T-helper 1 cell treated with Interleukin-12 subunit alpha and Interleukin-12 subunit beta and Interleukin-4 antibody, amounts not matched to agents 30 μg/mL and 1 μg/mL, for 36 hours (primary cell): ENCODE data around the gene ABHD1.
"Not testable (repeated sequence)": the region's sequence is repeated elsewhere in the genome, so short reads cannot be mapped to it uniquely, and the experiment has no call there.

Experiments used
- H3K27ac Mint-ChIP-seq: one replicate; pipeline ENCODE4 v1.8.0; 2021; ENCODE audit warnings: mild to moderate bottlenecking, mixed read lengths
- H3K27me3 Mint-ChIP-seq: one replicate; pipeline ENCODE4 v1.8.0; 2021; ENCODE audit warnings: low read depth, mixed read lengths
- H3K36me3 Mint-ChIP-seq: one replicate; pipeline ENCODE4 v1.8.0; 2021; ENCODE audit warnings: low read depth, mixed read lengths
- H3K4me1 Mint-ChIP-seq: one replicate; pipeline ENCODE4 v1.8.0; 2021; ENCODE audit warnings: low read depth, mixed read lengths
- H3K4me3 Mint-ChIP-seq: one replicate; pipeline ENCODE4 v1.8.0; 2021; ENCODE audit warnings: mild to moderate bottlenecking, moderate library complexity, mixed read lengths
- H3K9me3 Mint-ChIP-seq: one replicate; pipeline ENCODE4 v1.8.0; 2021; ENCODE audit warnings: mixed read lengths

Gene ABHD1

GRCh38 chr2:27117995-27118524, 5.6 kb upstream of the ABHD1 start:
- no peak overlapping the region for H3K27ac Mint-ChIP-seq
- H3K4me3 Mint-ChIP-seq = no peak overlapping the region
- H3K4me1 Mint-ChIP-seq = peaks cover 5% of the 10 kb centered on the region
- no peaks in the 10 kb centered on the region for H3K36me3 Mint-ChIP-seq
- no peaks in the 10 kb centered on the region for H3K9me3 Mint-ChIP-seq
- peaks cover 59% of the 10 kb centered on the region for H3K27me3 Mint-ChIP-seq

GRCh38 chr2:27118525-27119329, 4.9 kb upstream of the ABHD1 start, which contains the start of gene CGREF1:
Gene CGREF1 (minus strand): TSS chr2:27119128. CDS start chr2:27104366, 14,762 bp downstream.
- peak within 1 kb of the TSS; percentile 67 for H3K4me3 Mint-ChIP-seq
- H3K27me3 Mint-ChIP-seq = peaks cover 62% of the 10 kb centered on the region
- H3K27ac Mint-ChIP-seq = no peak within 1 kb of the TSS

GRCh38 chr2:27119330-27119670, 4.3 kb upstream of the ABHD1 start:
- Mint-ChIP-seq H3K27me3 (peaks cover 60% of the 10 kb centered on the region), H3K4me3 (peak overlapping the region; percentile 67), H3K4me1 (peaks cover 11% of the 10 kb centered on the region)
- H3K36me3 Mint-ChIP-seq, H3K9me3 Mint-ChIP-seq, H3K27ac Mint-ChIP-seq: not testable (repeated sequence)

More at GRCh38 chr2:27118525-27119329, 4.9 kb upstream of the ABHD1 start, which contains the start of gene CGREF1:
- Mint-ChIP-seq H3K36me3 (no peaks in the 10 kb centered on the region), H3K9me3 (no peaks in the 10 kb centered on the region), H3K4me1 (peaks cover 9% of the 10 kb centered on the region)

- Mint-ChIP-seq H3K36me3 (no peaks in the 10 kb centered on the region), H3K9me3 (no peaks in the 10 kb centered on the region), H3K27ac (no peak overlapping the region), H3K4me3 (no peak overlapping the region), H3K27me3 (peaks cover 54% of the 10 kb centered on the region), H3K4me1 (peaks cover 11% of the 10 kb centered on the region)
Observed at GRCh38 chr2:27121906-27122305, 1.7 kb upstream of the ABHD1 start.

GRCh38 chr2:27122791-27123190, 824 bp upstream of the ABHD1 start:
- no peaks in the 10 kb centered on the region for H3K36me3 Mint-ChIP-seq
- H3K4me1 Mint-ChIP-seq = peaks cover 11% of the 10 kb centered on the region
- H3K27me3 Mint-ChIP-seq = peaks cover 49% of the 10 kb centered on the region
- H3K27ac Mint-ChIP-seq = no peak overlapping the region
- no peaks in the 10 kb centered on the region for H3K9me3 Mint-ChIP-seq
- peak overlapping the region; percentile 90 for H3K4me3 Mint-ChIP-seq

GRCh38 chr2:27125104-27125503, 1.5 kb downstream of the ABHD1 start:
- H3K4me3 Mint-ChIP-seq = no peak overlapping the region
- peaks cover 7% of the 10 kb centered on the region for H3K4me1 Mint-ChIP-seq
- peaks cover 8% of the 10 kb centered on the region for H3K36me3 Mint-ChIP-seq
- H3K9me3 Mint-ChIP-seq = no peaks in the 10 kb centered on the region
- H3K27ac Mint-ChIP-seq = no peak overlapping the region
- H3K27me3 Mint-ChIP-seq = peaks cover 30% of the 10 kb centered on the region

GRCh38 chr2:27126252-27126710, 2.7 kb downstream of the ABHD1 start:
- H3K27me3 Mint-ChIP-seq = peaks cover 21% of the 10 kb centered on the region
- H3K4me1 Mint-ChIP-seq = peaks cover 7% of the 10 kb centered on the region
- no peaks in the 10 kb centered on the region for H3K9me3 Mint-ChIP-seq
- no peak overlapping the region for H3K27ac Mint-ChIP-seq
- H3K36me3 Mint-ChIP-seq = peaks cover 20% of the 10 kb centered on the region
- H3K4me3 Mint-ChIP-seq = no peak overlapping the region

GRCh38 chr2:27127883-27128667, 4.5 kb downstream of the ABHD1 start:
- Mint-ChIP-seq H3K4me1 (peaks cover 13% of the 10 kb centered on the region), H3K36me3 (peaks cover 28% of the 10 kb centered on the region), H3K9me3 (no peaks in the 10 kb centered on the region), H3K4me3 (no peak overlapping the region), H3K27ac (no peak overlapping the region), H3K27me3 (peaks cover 3% of the 10 kb centered on the region)

- H3K27ac Mint-ChIP-seq = peak overlapping the region; percentile 29
- peaks cover 32% of the 10 kb centered on the region for H3K36me3 Mint-ChIP-seq
- peaks cover 15% of the 10 kb centered on the region for H3K4me1 Mint-ChIP-seq
- H3K27me3 Mint-ChIP-seq = no peaks in the 10 kb centered on the region
- H3K4me3 Mint-ChIP-seq = no peak overlapping the region
- H3K9me3 Mint-ChIP-seq = no peaks in the 10 kb centered on the region
Observed at GRCh38 chr2:27128668-27129571, 5.3 kb downstream of the ABHD1 start.

- Mint-ChIP-seq H3K27me3 (no peaks in the 10 kb centered on the region), H3K4me3 (no peak overlapping the region), H3K27ac (no peak overlapping the region), H3K4me1 (peaks cover 14% of the 10 kb centered on the region), H3K9me3 (no peaks in the 10 kb centered on the region), H3K36me3 (peaks cover 34% of the 10 kb centered on the region)
Observed at GRCh38 chr2:27130396-27130795, 6.8 kb downstream of the ABHD1 start.

- Mint-ChIP-seq H3K36me3 (peaks cover 34% of the 10 kb centered on the region), H3K9me3 (no peaks in the 10 kb centered on the region), H3K27me3 (no peaks in the 10 kb centered on the region), H3K27ac (peak overlapping the region; percentile 36), H3K4me1 (peaks cover 14% of the 10 kb centered on the region), H3K4me3 (no peak overlapping the region)
Observed at GRCh38 chr2:27131429-27131828, 7.8 kb downstream of the ABHD1 start.

- Mint-ChIP-seq H3K4me1 (peaks cover 14% of the 10 kb centered on the region), H3K27ac (peak overlapping the region; percentile 64), H3K27me3 (peaks cover 4% of the 10 kb centered on the region), H3K4me3 (peak overlapping the region; percentile 97), H3K9me3 (no peaks in the 10 kb centered on the region), H3K36me3 (peaks cover 34% of the 10 kb centered on the region)
Observed at GRCh38 chr2:27133195-27133875, 9.7 kb downstream of the ABHD1 start.

- H3K9me3 Mint-ChIP-seq = no peaks in the 10 kb centered on the region
- H3K4me3 Mint-ChIP-seq = peak within 1 kb of the TSS; percentile 97
- peaks cover 30% of the 10 kb centered on the region for H3K36me3 Mint-ChIP-seq
Observed at GRCh38 chr2:27133905-27134780, 10.5 kb downstream of the ABHD1 start, which contains the start of gene PREB. Gene PREB (minus strand): TSS chr2:27134636. CDS start chr2:27134421, 215 bp downstream.

More at GRCh38 chr2:27133905-27134780, 10.5 kb downstream of the ABHD1 start, which contains the start of gene PREB:
- Mint-ChIP-seq H3K4me1 (peaks cover 14% of the 10 kb centered on the region), H3K27ac (peak within 1 kb of the TSS; percentile 98), H3K27me3 (peaks cover 10% of the 10 kb centered on the region)
